HepG2 (cell line): ENCODE measurements around the gene NCF4.

Experiments used
- NR2F6 ChIP-seq, 2 experiments: IDR thresholded peaks; 2 replicates each; pipeline ENCODE4 v1.6.1; 2016; ENCODE audit warnings: antibody characterized with exemption in 1 of 2, mild to moderate bottlenecking in 1 of 2
- TFDP1 ChIP-seq: IDR thresholded peaks from 2 replicates; pipeline ENCODE4 v1.6.1; 2016; ENCODE audit warnings: missing compliant biosample characterization, missing genetic modification reagents, borderline replicate concordance
- THAP7 ChIP-seq: sonication (generic); formaldehyde crosslinking; IDR thresholded peaks from 2 replicates; pipeline ENCODE4 v1.8.1; 2023; ENCODE audit warnings: mild to moderate bottlenecking, missing genetic modification reagents

GRCh38 chr22:36887162-36887561 lies 26.4 kb downstream of the NCF4 start:
- TF ChIP-seq TFDP1 (CRISPR knock-in tag) (no peak), THAP7 (no peak), NR2F6 (IDR thresholded peaks at IDR 0.05) (no peak), NR2F6 (CRISPR knock-in tag; IDR thresholded peaks at IDR 0.05) (no peak)
